Peyer's patch (tissue), 4 donors: ENCODE data around the gene GNG12.

Experiments used
- CTCF ChIP-seq, 6 experiments: fragments of 450-650 bp in 4 of 6; fragments of 200-600 bp in 2 of 6; sonication (generic) in 1 of 6; IDR thresholded peaks; one replicate each; pipeline ENCODE4 v1.5.1; 2017 to 2019; ENCODE audit warnings: antibody characterized with exemption in 6 of 6, mild to moderate bottlenecking in 3 of 6, moderate library complexity in 1 of 6
- POLR2A ChIP-seq, 2 donors: fragments of 450-650 bp; IDR thresholded peaks; one replicate each; pipeline ENCODE4 v1.5.1; 2017; ENCODE audit warnings: antibody characterized with exemption in 2 of 2, mild to moderate bottlenecking in 2 of 2, moderate library complexity in 2 of 2

DNA sequence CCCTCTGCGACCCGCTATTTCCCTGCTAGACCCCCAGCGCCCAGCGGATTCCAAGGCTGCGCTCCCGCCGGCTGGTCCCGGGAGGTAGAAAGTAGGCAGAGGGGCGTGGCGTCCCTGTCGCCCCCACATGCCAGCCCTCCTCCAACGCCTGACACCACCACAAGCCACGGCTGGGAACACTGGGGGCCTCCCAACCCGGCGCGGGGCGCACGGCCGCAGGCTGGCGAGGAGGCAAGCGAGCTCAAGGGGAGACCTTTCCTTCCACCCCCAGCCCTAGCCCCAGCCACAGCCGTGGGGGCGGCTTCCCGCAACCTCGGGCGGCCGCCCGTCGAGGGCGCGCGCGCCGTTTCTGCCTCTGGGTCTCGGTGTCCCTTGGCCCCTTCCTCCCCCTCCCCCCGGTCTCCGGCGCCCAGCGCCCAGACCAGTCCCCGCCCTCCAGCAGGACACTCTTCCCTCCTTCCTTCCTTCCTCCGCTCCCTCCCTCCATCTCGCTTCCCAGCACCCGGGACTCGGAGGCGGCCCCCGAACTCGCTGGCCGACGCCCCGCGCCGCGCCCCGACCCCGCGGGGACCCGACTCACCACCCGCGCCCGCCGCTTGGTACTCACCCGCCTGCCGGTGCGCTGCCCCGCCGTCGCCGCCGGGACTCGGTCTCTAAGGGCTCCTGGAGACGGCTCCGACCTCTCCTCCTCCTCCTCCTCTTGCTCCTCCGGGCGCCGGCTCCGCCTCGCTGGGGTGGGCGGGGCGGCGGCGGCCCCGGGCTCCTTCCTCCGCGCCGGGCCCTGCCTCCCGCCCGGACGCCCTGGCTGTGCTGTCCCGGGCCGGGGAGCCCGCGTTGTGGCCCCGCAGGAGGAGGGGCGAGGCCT lies at the start of gene GNG12:
- TF ChIP-seq CTCF (IDR thresholded peaks at IDR 0.05) (no peak), POLR2A (IDR thresholded peaks at IDR 0.05) (peak; percentile 69 to 80)
